Measurements from ENCODE around the gene OR13C5.

DNA sequence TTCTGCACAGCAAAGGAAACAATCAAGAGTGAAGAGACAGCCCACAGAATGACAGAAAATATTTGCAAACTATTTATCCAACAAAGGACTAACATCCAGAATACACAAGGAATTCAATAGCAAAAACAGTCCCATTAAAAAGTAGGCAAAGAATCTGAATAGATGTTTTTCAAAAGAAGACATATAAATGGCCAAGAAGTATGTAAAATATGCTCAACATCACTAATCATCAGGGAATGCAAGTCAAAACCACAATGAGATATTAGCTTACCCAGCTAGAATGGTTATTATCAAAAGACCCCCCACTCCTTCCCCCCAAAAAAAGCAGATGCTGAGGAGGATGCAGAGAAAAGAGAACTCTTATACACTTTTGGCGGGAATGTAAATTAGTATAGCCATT, 43.7 kb downstream of the OR13C5 start:
- TF ChIP-seq, protein P1, sequence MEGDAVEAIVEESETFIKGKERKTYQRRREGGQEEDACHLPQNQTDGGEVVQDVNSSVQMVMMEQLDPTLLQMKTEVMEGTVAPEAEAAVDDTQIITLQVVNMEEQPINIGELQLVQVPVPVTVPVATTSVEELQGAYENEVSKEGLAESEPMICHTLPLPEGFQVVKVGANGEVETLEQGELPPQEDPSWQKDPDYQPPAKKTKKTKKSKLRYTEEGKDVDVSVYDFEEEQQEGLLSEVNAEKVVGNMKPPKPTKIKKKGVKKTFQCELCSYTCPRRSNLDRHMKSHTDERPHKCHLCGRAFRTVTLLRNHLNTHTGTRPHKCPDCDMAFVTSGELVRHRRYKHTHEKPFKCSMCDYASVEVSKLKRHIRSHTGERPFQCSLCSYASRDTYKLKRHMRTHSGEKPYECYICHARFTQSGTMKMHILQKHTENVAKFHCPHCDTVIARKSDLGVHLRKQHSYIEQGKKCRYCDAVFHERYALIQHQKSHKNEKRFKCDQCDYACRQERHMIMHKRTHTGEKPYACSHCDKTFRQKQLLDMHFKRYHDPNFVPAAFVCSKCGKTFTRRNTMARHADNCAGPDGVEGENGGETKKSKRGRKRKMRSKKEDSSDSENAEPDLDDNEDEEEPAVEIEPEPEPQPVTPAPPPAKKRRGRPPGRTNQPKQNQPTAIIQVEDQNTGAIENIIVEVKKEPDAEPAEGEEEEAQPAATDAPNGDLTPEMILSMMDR (IDR thresholded peaks at IDR 0.05; ENCODE audit: low read length) = no peak
- no peak for TF ChIP-seq EZH2 (optimal IDR thresholded peaks at IDR 0.05; ENCODE audit: low read depth, low read length)
- no peak for TF ChIP-seq EZH2phosphoT487 (IDR thresholded peaks at IDR 0.05; ENCODE audit: low read length)
